ENCODE results near the gene SMYD3.

GRCh38 chr1:246176126-246177024, 330.7 kb downstream of the SMYD3 start:
- TF ChIP-seq CTCF (IDR thresholded peaks at IDR 0.05) (no peak), POLR2A (IDR thresholded peaks at IDR 0.05) (no peak)
